ENCODE measurements around the gene STPG3. TPM values are rescaled to one million over a fixed set of nuclear protein-coding genes. Genes with fewer than 3 reads are reported as not detected.

STPG3 gene
- polyA plus RNA-seq, 1 of the 3 experiments (the other 2 are of a cell fraction) = not detected

DNA sequence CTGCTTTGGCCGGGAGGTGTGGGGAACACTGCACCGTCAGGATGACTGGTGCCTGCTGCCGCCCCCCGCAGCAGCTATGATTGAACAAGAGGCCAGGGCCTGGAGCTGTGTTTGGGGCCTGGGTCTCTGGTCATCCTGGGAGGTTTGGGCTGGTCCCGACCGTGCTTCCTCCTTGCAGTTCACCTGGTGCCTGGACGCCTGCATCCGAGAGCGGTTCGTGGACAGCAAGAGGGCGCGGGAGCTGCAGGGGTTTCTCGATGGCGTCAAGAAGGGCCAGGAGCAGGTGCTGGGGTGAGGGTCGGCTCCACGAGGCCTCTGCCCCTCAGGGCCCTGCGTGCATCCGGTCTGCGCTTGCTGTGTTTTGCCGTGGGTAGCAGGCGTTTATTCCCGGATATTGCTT is 13.0 kb downstream of the STPG3 start (continued):
- TF ChIP-seq, protein P1, sequence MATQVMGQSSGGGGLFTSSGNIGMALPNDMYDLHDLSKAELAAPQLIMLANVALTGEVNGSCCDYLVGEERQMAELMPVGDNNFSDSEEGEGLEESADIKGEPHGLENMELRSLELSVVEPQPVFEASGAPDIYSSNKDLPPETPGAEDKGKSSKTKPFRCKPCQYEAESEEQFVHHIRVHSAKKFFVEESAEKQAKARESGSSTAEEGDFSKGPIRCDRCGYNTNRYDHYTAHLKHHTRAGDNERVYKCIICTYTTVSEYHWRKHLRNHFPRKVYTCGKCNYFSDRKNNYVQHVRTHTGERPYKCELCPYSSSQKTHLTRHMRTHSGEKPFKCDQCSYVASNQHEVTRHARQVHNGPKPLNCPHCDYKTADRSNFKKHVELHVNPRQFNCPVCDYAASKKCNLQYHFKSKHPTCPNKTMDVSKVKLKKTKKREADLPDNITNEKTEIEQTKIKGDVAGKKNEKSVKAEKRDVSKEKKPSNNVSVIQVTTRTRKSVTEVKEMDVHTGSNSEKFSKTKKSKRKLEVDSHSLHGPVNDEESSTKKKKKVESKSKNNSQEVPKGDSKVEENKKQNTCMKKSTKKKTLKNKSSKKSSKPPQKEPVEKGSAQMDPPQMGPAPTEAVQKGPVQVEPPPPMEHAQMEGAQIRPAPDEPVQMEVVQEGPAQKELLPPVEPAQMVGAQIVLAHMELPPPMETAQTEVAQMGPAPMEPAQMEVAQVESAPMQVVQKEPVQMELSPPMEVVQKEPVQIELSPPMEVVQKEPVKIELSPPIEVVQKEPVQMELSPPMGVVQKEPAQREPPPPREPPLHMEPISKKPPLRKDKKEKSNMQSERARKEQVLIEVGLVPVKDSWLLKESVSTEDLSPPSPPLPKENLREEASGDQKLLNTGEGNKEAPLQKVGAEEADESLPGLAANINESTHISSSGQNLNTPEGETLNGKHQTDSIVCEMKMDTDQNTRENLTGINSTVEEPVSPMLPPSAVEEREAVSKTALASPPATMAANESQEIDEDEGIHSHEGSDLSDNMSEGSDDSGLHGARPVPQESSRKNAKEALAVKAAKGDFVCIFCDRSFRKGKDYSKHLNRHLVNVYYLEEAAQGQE (IDR thresholded peaks at IDR 0.05; ENCODE audit: low read depth, low read length) = no peak
- TF ChIP-seq MEF2A (IDR thresholded peaks at IDR 0.05; ENCODE audit: borderline replicate concordance, low read depth) = no peak

DNA sequence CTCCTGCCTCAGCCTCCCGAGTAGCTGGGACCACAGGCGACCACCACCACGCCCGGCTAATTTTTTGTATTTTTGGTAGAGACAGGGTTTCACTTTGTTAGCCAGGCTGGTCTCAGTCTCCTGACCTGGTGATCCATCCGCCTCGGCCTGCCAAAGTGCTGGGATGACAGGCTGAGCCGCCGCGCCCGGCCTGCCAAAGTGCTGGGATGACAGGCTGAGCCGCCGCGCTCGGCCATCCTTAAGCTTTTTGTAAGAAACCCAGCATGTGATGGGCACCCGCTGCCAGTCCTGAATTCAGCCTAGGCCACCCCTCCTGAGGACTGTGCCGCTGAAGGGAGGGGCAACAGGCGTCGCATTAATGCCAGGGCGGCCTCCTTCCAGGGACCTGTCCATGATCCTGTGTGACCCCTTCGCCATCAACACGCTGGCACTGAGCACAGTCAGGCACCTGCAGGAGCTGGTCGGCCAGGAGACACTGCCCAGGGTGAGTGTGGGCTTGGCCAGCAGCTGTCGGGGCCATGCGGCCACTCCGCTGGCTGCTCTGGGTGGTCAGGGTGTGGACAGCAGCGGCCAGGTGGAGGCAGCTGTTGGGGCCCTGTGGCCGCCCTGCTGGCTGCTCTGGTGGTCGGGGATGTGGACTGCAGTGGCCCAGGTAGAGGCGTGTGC is 14.5 kb downstream of the STPG3 start:
- H3K27me3 ChIP-seq (ENCODE audit: insufficient read depth) = no peaks in the 10 kb centered on the region
- H3K9ac ChIP-seq = no peak overlapping the region
- ChIA-PET POLR2A (no interaction called here), CTCF (interaction anchor here (1.3 to 1.4 kb wide), 4 partner anchors 11 to 31 kb away, joined by 3 to 9 read pairs (median 4); no protein-coding TSS in a partner anchor)
- no peaks in the 10 kb centered on the region for H3K4me1 ChIP-seq (ENCODE audit: control insufficient read depth in 1 of 2, insufficient read depth in 2 of 2, low read depth in 1 of 2, low read length in 1 of 2)
- H3K4me2 ChIP-seq = no peak overlapping the region
- H3K9me3 ChIP-seq = no peaks in the 10 kb centered on the region
- peaks cover 3% of the 10 kb centered on the region for H3F3A ChIP-seq (replicated peaks; ENCODE audit: insufficient read depth)
- H2AFZ ChIP-seq (ENCODE audit: low read depth) = no peak overlapping the region
- no peak for DNase-seq
- 0 out of 2 replicates have a peak, but pooled peaks cover 3% of the 10 kb centered on the region for H3K79me2 ChIP-seq (ENCODE audit: insufficient read depth)
- H3K9me2 ChIP-seq = no peaks in the 10 kb centered on the region
- 90% methylated on average over 15 of the region's 29 CpGs for WGBS (ENCODE audit: low lambda C conversion rate)
- TF ChIP-seq TEAD4 (IDR thresholded peaks at IDR 0.05; ENCODE audit: borderline replicate concordance, insufficient read depth) (no peak), RCOR1 (IDR thresholded peaks at IDR 0.05; ENCODE audit: low read length) (no peak), FOXJ3 (CRISPR knock-in tag; IDR thresholded peaks at IDR 0.05) (no peak), SIN3A (IDR thresholded peaks at IDR 0.05; ENCODE audit: borderline replicate concordance, low read depth, low read length) (no peak), TCF12 (IDR thresholded peaks at IDR 0.05) (no peak)
- TF ChIP-seq, protein P2, sequence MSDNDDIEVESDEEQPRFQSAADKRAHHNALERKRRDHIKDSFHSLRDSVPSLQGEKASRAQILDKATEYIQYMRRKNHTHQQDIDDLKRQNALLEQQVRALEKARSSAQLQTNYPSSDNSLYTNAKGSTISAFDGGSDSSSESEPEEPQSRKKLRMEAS (IDR thresholded peaks at IDR 0.05; ENCODE audit: low read depth) = no peak
- no peaks in the 10 kb centered on the region for H4K20me1 ChIP-seq (ENCODE audit: insufficient read depth)
- H3K36me3 ChIP-seq (replicated peaks in 1 of 2; ENCODE audit: control insufficient read depth in 1 of 2, insufficient read depth in 2 of 2, low read length in 1 of 2) = peaks cover 19 to 43% of the 10 kb centered on the region in 2 experiments
- H3K27ac ChIP-seq (ENCODE audit: low read depth in 2 of 2, low read length in 1 of 2) = no peak overlapping the region
- H3K4me3 ChIP-seq (ENCODE audit: low read depth in 2 of 2, low read length in 1 of 2) = no peak overlapping the region

DNA sequence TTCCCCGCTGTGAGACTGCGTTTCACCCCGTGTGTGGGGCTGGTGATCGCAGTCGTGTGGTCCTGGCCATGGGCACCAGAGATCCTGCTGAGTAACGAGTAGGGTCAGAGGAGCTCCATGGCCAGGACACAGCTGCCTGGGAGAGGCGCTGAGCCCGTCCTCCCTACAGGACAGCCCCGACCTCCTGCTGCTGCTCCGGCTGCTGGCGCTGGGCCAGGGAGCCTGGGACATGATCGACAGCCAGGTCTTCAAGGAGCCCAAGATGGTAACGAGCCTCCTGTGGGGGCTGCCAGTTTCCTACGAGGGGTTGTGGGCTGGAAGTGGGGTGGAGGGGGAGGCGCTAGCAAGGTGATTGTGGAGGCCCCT is 15.1 kb downstream of the STPG3 start:
- Histone ChIP-seq H3K9ac (no peak overlapping the region), H3K36me3 (replicated peaks in 1 of 2; ENCODE audit: control insufficient read depth in 1 of 2, insufficient read depth in 2 of 2, low read length in 1 of 2) (peaks cover 19 to 44% of the 10 kb centered on the region in 2 experiments), H3K4me1 (ENCODE audit: control insufficient read depth in 1 of 2, insufficient read depth in 2 of 2, low read depth in 1 of 2, low read length in 1 of 2) (no peaks in the 10 kb centered on the region), H3K79me2 (ENCODE audit: insufficient read depth) (no peaks in the 10 kb centered on the region), H3F3A (replicated peaks; ENCODE audit: insufficient read depth) (peaks cover 3% of the 10 kb centered on the region), H3K27me3 (ENCODE audit: insufficient read depth) (no peaks in the 10 kb centered on the region), H3K9me2 (no peaks in the 10 kb centered on the region), H4K20me1 (ENCODE audit: insufficient read depth) (no peaks in the 10 kb centered on the region), H3K4me3 (ENCODE audit: low read depth in 2 of 2, low read length in 1 of 2) (no peak overlapping the region), H3K4me2 (no peak overlapping the region), H3K27ac (ENCODE audit: low read depth in 2 of 2, low read length in 1 of 2) (no peak overlapping the region), H2AFZ (ENCODE audit: low read depth) (no peak overlapping the region), H3K9me3 (no peaks in the 10 kb centered on the region)
- DNase-seq = no peak
- ChIA-PET POLR2A (no interaction called here), CTCF (interaction anchor here (0.6 to 1.5 kb wide), 5 partner anchors 11 to 179 kb away, joined by 3 to 9 read pairs (median 4); no protein-coding TSS in a partner anchor)
- WGBS (ENCODE audit: low lambda C conversion rate) = 88% methylated on average over 10 of the region's 15 CpGs
- TF ChIP-seq, protein P3, sequence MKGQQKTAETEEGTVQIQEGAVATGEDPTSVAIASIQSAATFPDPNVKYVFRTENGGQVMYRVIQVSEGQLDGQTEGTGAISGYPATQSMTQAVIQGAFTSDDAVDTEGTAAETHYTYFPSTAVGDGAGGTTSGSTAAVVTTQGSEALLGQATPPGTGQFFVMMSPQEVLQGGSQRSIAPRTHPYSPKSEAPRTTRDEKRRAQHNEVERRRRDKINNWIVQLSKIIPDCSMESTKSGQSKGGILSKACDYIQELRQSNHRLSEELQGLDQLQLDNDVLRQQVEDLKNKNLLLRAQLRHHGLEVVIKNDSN (IDR thresholded peaks at IDR 0.05; ENCODE audit: borderline replicate concordance, low read depth) = no peak
- TF ChIP-seq EZH2phosphoT487 (IDR thresholded peaks at IDR 0.05; ENCODE audit: borderline replicate concordance, low read depth) (no peak), EP300 (IDR thresholded peaks at IDR 0.05; ENCODE audit: borderline replicate concordance in 1 of 2, low read depth in 1 of 2, low read length in 1 of 2) (no peak), NFIC (IDR thresholded peaks at IDR 0.05; ENCODE audit: borderline replicate concordance) (no peak), GABPA (IDR thresholded peaks at IDR 0.05; ENCODE audit: low read depth) (no peak), POLR2AphosphoS5 (IDR thresholded peaks at IDR 0.05; ENCODE audit: low read depth, low read length) (no peak), JUND (IDR thresholded peaks at IDR 0.05) (no peak), CHD2 (IDR thresholded peaks at IDR 0.05; ENCODE audit: low read length, partially characterized antibody) (no peak), NRF1 (IDR thresholded peaks at IDR 0.05; ENCODE audit: low read depth, low read length) (no peak), FOSL2 (IDR thresholded peaks at IDR 0.05; ENCODE audit: borderline replicate concordance, low read depth) (no peak)
- TF ChIP-seq, protein P1 (IDR thresholded peaks at IDR 0.05; ENCODE audit: low read depth, low read length) = no peak

All from SK-N-SH (cell line).